IPS-15b (cell line): Measurements from ENCODE around the gene NEK6.

Experiments used
- H3K27me3 ChIP-seq: one replicate; pipeline ENCODE4 v1.6.1; 2013; ENCODE audit warnings: low read length; ENCODE audit not compliant: control insufficient read depth, insufficient read depth
- H3K36me3 ChIP-seq: one replicate; pipeline ENCODE4 v1.6.1; 2013; ENCODE audit warnings: low read length; ENCODE audit not compliant: control insufficient read depth, insufficient read depth
- H3K4me1 ChIP-seq: one replicate; pipeline ENCODE4 v1.6.1; 2013; ENCODE audit warnings: mild to moderate bottlenecking, low read length; ENCODE audit not compliant: control insufficient read depth, insufficient read depth
- H3K4me3 ChIP-seq: one replicate; pipeline ENCODE4 v1.5.1; 2013; ENCODE audit warnings: low read depth, low read length
- H3K9ac ChIP-seq: one replicate; pipeline ENCODE4 v1.6.1; 2013; ENCODE audit warnings: low read depth, mild to moderate bottlenecking, low read length
- H3K9me3 ChIP-seq: one replicate; pipeline ENCODE4 v1.6.1; 2013; ENCODE audit warnings: mild to moderate bottlenecking, low read length; ENCODE audit not compliant: control insufficient read depth, insufficient read depth

Gene NEK6

DNA sequence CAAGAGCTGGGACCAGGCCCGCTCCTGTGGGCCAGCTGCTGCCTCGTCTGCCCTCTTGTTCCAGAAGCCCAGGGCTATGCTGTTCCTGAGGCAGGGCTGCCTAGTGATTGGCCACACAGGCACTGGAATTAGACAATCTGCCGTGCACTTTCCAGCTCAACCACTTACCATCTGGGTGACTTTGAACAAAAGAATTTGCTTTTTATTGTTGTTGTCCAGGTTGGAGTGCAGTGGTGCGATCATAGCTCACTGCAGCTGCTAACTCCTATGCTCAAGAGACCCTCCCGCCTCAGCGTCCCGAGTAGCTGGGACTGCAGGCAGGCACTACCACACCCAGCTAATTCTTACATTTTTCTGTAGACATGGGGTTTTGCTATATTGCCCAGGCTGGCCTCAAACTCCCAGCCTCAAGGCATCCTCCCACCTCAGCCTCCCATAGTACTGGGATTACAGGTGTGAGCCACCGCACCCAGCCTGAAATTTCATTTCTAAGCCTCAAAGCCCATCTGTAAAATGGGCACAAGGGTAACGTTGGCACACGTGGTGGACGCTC is 1.2 kb upstream of the NEK6 start:
- Histone ChIP-seq H3K36me3 (no peaks in the 10 kb centered on the region), H3K9me3 (no peaks in the 10 kb centered on the region), H3K4me1 (peaks cover 2% of the 10 kb centered on the region), H3K4me3 (no peak overlapping the region), H3K27me3 (no peaks in the 10 kb centered on the region), H3K9ac (no peak overlapping the region)

DNA sequence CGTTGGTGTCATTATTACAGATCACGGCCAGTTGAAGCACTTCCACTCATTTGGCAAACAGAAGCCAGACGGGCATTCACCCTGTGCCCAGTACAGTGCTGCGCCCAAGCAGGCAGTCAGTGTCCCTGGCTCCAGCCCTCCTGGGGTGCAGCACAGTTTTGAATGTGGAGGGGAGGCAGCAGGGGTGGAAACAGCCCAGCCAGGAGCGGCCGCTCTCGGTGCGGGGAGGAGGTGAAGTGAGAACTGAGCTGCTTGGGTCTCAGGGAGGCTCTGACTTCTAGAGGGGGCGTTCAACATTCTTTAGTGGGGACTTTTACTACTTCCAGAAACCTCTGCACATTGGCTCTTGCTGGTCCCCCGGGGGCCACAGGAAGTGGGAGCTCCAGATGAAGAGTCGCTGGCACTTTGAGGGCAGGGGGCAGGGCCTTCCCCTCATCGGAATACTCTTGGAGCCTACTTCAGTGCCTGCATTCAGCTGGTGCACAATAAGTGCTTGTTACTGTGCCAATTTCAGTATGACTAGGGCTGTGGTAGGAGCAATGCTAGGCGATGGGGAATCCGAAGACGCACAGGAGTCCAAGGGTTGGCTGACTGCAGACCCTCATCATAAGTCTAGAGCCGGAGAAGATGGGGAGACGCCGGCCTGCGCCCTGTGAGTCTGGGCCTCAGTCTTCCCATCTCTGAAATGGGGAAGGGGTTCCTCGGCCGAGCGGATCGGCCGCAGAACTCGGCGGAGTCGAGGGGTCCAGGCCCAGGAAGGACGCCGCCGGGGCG is 492 bp upstream of the NEK6 start:
- Histone ChIP-seq H3K36me3 (no peaks in the 10 kb centered on the region), H3K27me3 (no peaks in the 10 kb centered on the region), H3K4me1 (peaks cover 2% of the 10 kb centered on the region), H3K9ac (no peak overlapping the region), H3K9me3 (no peaks in the 10 kb centered on the region), H3K4me3 (peak overlapping the region; percentile 39)

DNA sequence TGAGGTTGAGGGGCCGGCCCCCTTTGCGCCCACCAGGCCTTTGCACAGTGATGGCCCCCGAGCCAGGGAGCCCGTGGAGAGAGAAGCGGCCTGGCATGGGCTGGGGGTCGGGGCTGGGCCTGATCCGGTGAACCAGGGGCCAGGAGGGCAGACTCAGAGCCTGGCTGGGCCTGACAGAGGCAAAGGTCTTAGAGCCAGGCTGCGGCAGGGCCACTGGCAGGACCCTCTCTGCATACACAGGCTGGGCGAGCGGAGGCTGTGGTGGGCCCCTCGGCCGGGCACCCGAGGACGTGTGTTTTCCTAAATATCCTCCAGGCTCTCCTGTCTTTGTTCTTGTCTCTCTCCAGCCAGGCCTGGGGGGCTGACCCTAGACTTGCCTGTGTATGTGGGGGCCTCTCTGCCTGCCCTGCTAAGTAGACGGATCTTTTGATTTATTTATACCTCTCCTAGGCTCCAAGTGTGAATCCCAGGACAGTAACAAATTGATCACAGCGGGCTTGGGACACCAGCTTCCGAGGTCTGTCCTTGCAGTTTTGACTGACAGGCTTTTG is 933 bp downstream of the NEK6 start:
- peak overlapping the region; percentile 60 for H3K9ac ChIP-seq
- peaks cover 6% of the 10 kb centered on the region for H3K4me1 ChIP-seq
- H3K9me3 ChIP-seq, result no peaks in the 10 kb centered on the region
- no peaks in the 10 kb centered on the region for H3K27me3 ChIP-seq
- peak overlapping the region; percentile 84 for H3K4me3 ChIP-seq
- H3K36me3 ChIP-seq, result no peaks in the 10 kb centered on the region

DNA sequence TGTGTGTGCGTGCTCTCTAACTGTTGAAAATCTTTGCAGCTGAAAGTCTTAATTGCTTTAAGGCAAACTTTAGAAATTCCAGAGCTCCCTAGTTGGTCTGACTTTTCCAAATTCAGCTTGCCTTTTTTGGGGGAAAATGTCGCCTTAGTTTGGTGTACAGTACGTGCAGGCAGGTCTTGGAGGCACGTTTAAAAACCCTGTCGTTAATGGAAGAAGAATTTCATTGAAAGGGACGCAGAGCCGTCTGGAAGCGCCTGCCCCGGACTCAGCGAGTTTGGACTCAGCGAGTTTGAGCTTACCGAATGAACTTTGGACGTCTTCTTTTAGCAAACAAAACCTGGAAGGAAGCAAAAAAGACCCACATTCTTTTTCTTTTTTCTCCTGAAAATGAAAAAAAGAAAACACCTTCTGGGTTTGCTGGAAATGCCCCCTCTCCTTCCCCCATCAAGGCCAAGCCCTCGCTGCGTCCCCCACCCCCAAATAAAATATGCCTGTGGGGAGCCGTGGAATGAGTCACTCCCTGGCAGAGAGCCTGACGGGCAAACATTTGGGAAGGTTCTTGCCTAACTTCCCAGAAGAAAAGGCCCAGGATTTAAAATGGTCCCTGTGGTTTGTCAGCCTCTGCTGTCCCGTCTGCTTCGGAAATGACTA is 1.5 kb downstream of the NEK6 start:
- peak overlapping the region; percentile 84 for H3K4me3 ChIP-seq
- H3K9me3 ChIP-seq, result no peaks in the 10 kb centered on the region
- H3K36me3 ChIP-seq, result no peaks in the 10 kb centered on the region
- H3K4me1 ChIP-seq, result peaks cover 6% of the 10 kb centered on the region
- H3K9ac ChIP-seq, result peak overlapping the region; percentile 60
- no peaks in the 10 kb centered on the region for H3K27me3 ChIP-seq

DNA sequence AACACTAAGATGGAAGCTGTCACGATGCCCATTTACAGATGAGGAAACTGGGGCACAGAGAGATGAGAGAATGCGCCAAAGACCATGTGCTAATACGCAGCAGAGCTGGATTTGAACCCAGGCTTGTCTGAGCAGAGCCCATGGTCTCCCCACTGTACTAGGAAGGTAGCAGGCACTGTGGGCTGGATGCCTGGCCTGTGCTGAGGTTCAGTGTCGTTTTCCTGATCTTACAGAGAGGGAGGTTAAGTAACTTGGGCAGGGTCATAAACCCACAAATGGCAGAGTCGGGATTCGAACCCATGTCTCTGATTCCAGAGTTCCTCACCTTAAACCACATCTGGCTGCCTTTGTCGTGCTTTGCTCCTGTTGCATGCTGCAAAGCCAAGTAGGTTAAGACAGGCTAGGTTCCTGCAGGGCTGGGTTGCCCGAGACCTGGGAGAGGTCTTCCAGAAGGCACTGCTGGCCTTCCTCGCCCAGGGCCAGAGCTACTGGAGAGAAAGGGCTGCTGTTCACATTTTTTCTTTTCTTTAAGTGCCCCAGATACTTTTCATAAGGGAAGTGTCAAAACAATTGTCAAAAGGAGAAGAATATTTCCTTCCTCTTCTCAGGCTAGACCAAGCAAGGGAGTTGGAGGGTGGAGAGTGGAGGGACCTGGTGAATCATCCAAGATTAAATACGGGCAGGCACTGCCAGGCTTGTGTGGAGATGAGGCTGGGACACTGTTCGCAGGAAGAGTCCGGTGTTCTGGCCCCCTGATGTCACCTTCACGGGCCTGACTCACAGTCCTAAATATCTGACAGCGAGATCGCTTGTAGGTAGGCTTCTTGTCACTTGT is 3.2 kb downstream of the NEK6 start:
- Histone ChIP-seq H3K27me3 (no peaks in the 10 kb centered on the region), H3K9me3 (no peaks in the 10 kb centered on the region), H3K36me3 (no peaks in the 10 kb centered on the region), H3K9ac (no peak overlapping the region), H3K4me1 (peaks cover 6% of the 10 kb centered on the region), H3K4me3 (no peak overlapping the region)

DNA sequence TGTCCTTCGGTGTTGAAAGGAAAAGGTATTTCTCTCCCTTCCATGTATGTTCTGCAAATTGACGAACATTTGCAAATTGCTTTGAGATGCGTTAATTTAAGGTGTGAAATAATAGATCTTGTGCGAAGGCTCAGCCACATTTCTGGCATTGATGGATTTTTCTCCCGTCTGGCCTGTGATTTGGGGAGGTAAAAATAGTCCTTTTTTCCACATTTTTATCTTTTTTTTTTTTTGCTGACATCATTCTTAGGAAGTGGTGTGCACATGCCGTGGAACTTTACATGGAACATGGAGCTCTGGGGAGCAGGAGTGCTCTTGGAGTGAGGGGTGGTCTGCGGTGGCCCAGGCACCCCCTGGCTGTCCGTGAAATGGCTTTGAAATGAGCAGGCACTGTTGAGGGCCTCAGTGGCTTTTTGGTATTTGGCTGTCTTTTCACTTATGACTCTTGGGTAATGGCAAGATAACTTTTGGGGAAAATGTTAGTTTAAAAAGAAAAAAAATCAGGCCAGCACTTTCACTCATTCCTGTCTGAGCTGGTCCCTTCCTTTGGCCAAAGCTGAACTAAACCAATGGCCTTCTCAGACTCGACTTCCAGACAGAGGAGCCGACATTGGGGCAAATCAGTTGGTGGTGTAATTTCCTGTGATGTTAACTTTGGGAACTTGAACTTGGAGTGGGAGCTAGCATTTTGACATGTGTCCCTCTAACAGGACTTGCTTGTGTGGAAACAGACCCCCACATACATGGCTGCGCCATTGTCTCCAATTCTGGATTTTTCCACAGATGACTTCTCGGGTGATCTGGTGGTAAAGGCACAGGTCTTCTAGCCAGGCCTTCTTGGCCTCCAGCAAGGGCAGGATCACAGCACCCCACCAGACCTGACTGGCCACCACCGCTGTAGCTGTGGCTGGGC is 4.2 kb downstream of the NEK6 start:
- H3K4me1 ChIP-seq, result peaks cover 6% of the 10 kb centered on the region
- no peaks in the 10 kb centered on the region for H3K27me3 ChIP-seq
- H3K4me3 ChIP-seq, result no peak overlapping the region
- H3K9ac ChIP-seq, result no peak overlapping the region
- peaks cover 3% of the 10 kb centered on the region for H3K36me3 ChIP-seq
- no peaks in the 10 kb centered on the region for H3K9me3 ChIP-seq

DNA sequence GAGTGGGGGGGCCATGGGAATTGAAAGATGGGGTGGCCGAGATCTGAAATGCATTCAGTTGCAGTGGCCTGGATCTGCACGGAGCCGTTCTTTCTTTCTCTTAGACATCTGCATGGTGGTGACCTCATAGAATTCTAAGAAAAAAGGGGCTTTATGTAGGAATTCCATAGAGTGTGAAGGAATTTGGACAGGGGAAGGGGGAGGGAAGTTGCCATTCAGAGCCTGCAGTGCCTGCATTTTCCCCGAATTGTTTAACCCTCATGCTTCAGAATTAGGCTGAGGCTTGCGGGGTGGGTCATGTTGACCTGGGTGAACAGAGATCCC is 4.9 kb downstream of the NEK6 start:
- H3K4me1 ChIP-seq, result peaks cover 6% of the 10 kb centered on the region
- H3K9me3 ChIP-seq, result no peaks in the 10 kb centered on the region

DNA sequence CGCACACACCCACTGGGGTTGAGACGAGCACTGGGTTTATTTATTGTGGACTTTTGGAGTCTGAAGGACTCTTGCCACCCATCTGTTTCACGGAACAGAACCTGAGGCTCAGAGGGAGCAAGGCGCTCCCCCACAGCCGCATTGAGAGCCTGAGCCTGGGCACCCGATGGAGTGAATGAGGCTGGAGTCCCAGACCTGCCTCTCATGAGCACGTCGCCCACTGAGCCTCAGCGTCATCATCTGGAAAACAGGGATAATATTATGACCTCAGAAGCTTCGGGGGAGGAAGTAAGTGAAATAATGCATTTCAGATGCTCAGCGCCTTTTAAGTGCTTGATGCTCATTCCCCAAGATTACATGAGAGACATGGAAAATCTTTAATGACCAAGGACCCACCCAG is 5.5 kb downstream of the NEK6 start:
- Histone ChIP-seq H3K9ac (peak overlapping the region; percentile 12), H3K4me1 (peaks cover 6% of the 10 kb centered on the region), H3K4me3 (no peak overlapping the region), H3K36me3 (peaks cover 3% of the 10 kb centered on the region), H3K9me3 (no peaks in the 10 kb centered on the region), H3K27me3 (no peaks in the 10 kb centered on the region)

More for the DNA sequence above, 4.9 kb downstream of the NEK6 start:
- Histone ChIP-seq H3K27me3 (no peaks in the 10 kb centered on the region), H3K36me3 (peaks cover 3% of the 10 kb centered on the region), H3K9ac (no peak overlapping the region), H3K4me3 (no peak overlapping the region)

DNA sequence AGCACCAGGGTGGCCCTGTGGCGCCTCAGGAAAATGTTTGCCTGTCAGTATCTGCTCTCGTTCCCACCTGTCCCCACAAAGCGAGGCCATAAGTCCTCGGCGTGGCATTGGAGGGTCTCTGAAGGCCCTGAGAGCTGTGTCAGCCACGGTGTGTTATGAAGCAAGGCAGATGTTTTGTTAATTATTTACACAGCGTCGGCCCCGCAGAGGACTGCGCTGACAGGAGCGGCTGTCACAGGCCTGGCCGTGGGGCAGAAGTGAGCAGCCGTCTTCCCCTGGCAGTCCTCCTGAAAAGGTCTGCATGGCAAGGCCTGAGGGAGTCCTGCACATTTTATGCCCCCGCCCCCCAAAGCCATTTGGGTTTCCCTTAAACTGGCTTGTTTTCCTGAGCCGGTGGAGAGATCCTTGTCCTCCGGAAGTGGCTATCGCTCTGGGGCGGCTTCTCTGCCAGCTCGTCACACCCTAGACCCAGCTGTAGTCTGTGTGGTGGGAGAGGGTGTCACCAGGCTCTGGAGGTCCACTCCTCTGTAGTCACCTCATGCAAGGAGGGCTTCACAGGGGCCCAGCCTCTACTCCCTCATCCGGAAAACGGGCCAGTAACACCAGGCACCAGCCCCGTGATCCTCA is 6.2 kb downstream of the NEK6 start:
- Histone ChIP-seq H3K9ac (no peak overlapping the region), H3K9me3 (no peaks in the 10 kb centered on the region), H3K4me1 (peaks cover 6% of the 10 kb centered on the region), H3K4me3 (no peak overlapping the region), H3K27me3 (no peaks in the 10 kb centered on the region), H3K36me3 (peaks cover 3% of the 10 kb centered on the region)

DNA sequence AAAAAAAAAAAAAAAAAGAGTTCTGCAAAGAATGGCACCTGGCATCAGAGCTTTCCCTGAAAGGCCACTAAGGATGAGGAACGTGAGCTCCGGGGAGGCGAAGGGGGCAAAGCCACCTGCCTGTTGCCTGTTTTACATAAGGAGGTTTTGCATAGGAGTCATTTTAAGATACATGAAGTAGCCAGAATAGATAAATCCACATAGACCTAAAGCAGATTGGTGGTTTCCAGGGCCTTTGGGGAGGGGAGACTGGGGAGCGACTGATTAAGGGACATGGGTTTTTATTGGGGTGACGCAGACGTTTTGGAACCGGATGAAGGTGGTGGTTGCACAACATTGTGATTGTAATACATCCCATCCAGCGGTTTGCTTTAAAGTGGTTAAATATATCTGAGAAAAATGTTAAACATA is 7.1 kb downstream of the NEK6 start:
- Histone ChIP-seq H3K27me3 (no peaks in the 10 kb centered on the region), H3K9ac (no peak overlapping the region), H3K36me3 (peaks cover 3% of the 10 kb centered on the region), H3K9me3 (no peaks in the 10 kb centered on the region), H3K4me3 (no peak overlapping the region), H3K4me1 (peaks cover 4% of the 10 kb centered on the region)
